Measurements from ENCODE around the gene RAB7B.

RAB7B gene

DNA sequence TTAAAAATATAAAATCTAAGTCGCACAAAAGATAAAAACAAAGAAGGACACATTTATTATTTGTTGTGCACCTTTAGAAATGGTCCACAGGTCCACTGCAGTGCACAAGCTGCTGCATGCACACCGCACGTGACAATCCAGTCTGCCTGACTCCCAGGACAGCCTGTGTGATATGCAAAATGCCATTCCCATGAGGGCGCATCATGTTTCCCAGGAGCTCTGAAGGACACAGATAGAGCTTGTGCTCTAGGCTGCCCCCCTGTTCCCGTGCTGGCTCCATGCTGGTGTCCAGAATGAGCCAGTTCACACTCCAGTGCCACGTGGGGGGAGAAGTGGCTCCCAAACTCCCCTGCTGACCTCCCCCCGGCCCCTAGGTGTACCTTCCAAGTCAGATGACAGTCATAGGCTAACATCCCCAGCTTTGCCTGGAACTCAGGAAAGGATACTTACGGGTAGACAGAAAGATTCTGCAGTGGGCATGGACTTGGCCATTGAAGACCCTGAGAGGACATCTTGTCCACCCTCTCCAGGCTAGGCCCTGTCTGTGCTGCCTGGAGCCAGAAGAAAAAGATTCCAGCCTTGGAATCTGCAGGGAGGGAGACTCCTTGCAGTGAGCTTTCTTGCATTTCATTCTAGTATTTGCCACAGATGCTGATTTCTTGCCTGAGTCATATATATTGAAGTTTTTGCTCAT, 26.3 kb downstream of the RAB7B start:
- no peak overlapping the region for H3K4me3 ChIP-seq (ENCODE audit: control insufficient read depth, low read depth, low read length)
- peak; percentile 2 for TF ChIP-seq CTCF (conservative IDR thresholded peaks at IDR 0.05; ENCODE audit: control insufficient read depth, insufficient read depth, low read depth, low read length)
- DNase-seq (ENCODE audit: low read depth), result peak; percentile 72

DNA sequence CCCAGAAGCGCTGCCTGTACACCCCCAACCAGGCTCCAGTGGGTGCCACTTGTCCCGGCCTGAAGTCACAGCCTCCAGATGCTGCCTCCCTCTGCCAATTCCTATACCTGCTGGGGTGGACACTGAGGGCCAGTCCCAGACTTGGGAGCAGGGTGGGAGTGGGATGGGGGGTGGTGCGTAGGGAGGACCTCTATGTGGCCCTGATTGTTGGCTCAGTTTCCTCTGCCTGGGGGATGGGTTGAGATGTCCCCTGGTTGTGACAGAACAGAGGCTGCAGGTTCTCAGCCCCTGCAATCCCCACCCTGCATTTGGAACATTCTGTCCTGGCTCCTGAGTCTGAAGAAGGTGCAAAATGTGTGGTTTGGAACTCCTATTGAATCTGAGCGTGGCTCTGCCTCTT, 27.2 kb downstream of the RAB7B start:
- no peak for DNase-seq (ENCODE audit: low read depth)
- TF ChIP-seq CTCF (conservative IDR thresholded peaks at IDR 0.05; ENCODE audit: control insufficient read depth, insufficient read depth, low read depth, low read length), result no peak

DNA sequence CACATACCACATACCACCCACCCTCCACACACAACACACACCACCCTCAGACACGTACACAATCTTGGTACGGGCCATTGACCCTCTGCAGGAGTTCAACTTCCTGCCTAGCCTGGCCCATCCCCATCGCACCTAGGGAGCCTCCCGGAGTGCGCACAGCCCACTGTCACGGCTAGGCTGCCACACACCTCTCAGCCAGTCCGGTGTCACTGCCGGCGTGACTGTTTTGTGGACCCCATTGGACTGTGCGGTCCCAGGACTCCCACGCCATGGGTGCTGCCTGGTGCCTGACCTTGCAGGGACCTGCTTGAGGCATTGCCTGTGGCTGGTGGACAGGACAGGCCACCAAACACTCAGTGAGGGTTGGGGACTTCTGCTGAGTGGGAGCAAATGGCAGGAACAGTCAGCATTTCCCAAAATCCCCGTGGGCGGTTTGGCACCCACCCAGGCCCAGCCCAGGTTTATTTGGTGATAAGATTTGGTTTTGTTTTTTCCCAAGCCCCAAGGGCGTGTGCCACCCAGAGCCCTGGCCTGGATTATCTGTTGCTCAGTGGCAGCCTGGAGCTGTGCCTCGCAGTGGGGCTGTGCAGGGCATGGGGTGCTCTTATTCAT, 27.7 kb downstream of the RAB7B start:
- TF ChIP-seq CTCF (conservative IDR thresholded peaks at IDR 0.05; ENCODE audit: control insufficient read depth, insufficient read depth, low read depth, low read length), result no peak
- no peak overlapping the region for H3K4me3 ChIP-seq (ENCODE audit: control insufficient read depth, low read depth, low read length)
- DNase-seq (ENCODE audit: low read depth), result no peak

More for the DNA sequence above, 27.2 kb downstream of the RAB7B start:
- no peak overlapping the region for H3K4me3 ChIP-seq (ENCODE audit: control insufficient read depth, low read depth, low read length)

DNA sequence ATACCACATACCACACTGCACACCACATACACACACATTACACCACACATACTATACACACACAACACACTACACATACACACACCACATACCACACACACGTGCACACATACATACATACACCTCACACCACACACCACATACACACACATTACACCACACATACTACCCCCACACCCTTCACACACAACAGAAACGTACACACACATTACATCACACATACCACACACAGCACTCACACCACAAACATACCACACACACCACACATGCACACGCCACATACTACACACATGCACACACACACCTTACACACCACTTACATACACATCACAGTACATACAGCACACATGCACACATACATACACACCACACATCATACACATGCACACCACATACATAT, 28.5 kb downstream of the RAB7B start:
- H3K4me3 ChIP-seq (ENCODE audit: control insufficient read depth, low read depth, low read length), result no peak overlapping the region
- TF ChIP-seq CTCF (conservative IDR thresholded peaks at IDR 0.05; ENCODE audit: control insufficient read depth, insufficient read depth, low read depth, low read length), result no peak
- DNase-seq (ENCODE audit: low read depth), result no peak

DNA sequence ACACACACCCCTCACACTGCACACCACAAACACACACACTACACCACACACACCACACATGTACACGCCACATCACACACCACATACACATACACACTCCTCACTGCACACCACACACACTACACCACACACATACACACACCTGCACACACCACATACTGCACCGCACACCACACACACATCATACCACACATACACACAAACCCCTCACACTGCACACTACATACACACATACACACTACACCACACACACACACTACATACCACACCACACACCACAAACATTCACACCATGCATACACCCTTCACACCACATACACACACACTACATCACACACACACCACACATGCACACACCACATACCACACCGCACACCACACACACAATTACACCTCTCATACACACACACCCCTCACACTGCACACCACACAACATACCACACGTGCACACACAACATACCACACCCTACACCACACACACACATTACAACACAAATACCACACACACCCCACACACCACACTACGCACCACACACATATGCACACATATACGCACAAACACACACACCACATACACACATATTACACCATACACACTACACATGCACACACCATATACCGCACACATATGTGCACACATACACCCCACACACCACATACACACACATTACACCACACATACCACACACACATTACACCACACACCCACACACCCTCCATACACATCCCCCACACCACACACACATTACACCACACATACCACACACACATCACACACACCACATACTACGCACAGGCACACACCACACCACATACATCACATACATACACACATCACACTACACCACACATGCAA, 29.6 kb downstream of the RAB7B start:
- no peak for DNase-seq (ENCODE audit: low read depth)
- no peak overlapping the region for H3K4me3 ChIP-seq (ENCODE audit: control insufficient read depth, low read depth, low read length)
- no peak for TF ChIP-seq CTCF (conservative IDR thresholded peaks at IDR 0.05; ENCODE audit: control insufficient read depth, insufficient read depth, low read depth, low read length)

DNA sequence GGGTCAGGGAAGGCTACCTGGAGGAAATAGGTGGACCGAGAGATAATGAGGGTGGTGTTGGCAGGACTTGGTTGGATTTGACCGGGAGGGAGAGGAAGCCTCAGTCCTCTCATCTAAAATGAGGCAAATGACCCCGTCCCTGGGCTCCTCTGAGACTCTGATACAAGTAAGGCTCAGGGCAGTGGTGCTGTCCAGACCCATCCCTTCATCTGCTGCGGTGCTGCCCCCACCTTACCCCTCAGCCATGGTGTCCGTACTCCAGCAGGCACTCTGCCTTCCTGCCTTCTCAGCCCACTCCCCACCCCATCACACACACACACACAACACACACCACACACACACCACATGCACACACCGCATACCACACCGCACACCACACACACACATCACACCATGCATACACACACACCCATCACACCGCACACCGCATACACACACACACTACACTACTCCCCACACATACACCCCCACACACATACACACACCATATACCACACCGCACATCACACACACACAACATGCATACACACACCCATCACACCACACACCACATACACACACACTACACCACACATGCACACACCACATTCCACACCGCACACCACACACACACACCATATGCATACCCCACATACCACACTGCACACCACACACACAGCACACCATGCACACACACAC, 30.6 kb downstream of the RAB7B start:
- no peak for DNase-seq (ENCODE audit: low read depth)
- H3K4me3 ChIP-seq (ENCODE audit: control insufficient read depth, low read depth, low read length), result no peak overlapping the region
- TF ChIP-seq CTCF (conservative IDR thresholded peaks at IDR 0.05; ENCODE audit: control insufficient read depth, insufficient read depth, low read depth, low read length), result no peak

Measured in fibroblast of mammary gland (primary cell).